ENCODE data around the gene PRR5L. TPM values are rescaled to one million over a fixed set of nuclear protein-coding genes. Genes with fewer than 3 reads are reported as not detected.
A peak's percentile ranks its signal among the peaks of the same experiment; 100 is the strongest.

PRR5L gene
- total and polyA plus RNA-seq, 2 donors (not counting 1 experiment from before 2014, with no cell fraction given): 4.0 to 5.9 TPM

DNA sequence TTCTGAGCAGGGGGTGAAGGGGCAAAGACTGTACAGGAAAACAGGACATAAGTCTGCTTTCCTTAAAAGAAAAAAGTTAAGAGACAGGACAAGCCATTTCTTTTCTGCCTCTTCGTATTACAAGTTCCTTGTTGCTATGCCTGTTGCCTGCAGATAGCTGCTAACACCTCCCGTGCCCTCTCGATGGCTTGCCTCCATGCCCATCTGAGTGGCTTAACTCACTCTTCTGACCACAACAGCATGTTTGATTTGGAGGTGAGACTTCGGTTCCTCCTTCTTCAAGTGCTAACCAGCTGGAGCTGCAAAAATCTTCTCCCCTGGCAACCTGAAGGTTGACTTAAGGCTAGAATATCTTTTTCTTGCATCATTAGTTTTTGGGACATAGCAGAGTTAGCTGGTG lies 103.1 kb downstream of the PRR5L start:
- Histone ChIP-seq H3K79me2 (ENCODE audit: control insufficient read depth, insufficient read depth, low read length) (peaks cover 22% of the 10 kb centered on the region), H3K9me3 (ENCODE audit: control extremely low read depth in 1 of 3, control insufficient read depth in 2 of 3, insufficient read depth in 1 of 3, low read length in 2 of 3) (no peaks in the 10 kb centered on the region), H3K27ac (ENCODE audit: low read length in 2 of 2) (no peak overlapping the region), H2AFZ (ENCODE audit: insufficient read depth, low read depth, low read length, poor library complexity, severe bottlenecking) (peak overlapping the region; percentile 37), H3K4me2 (replicated peaks; ENCODE audit: low read depth, low read length, poor library complexity, severe bottlenecking) (peak overlapping the region; percentile 9), H3K4me3 (ENCODE audit: control extremely low read depth in 1 of 5, extremely low read depth in 1 of 5, insufficient read depth in 1 of 5, low read depth in 2 of 5, low read length in 4 of 5) (no peak overlapping the region), H3K27me3 (replicated peaks in 1 of 4; ENCODE audit: control extremely low read depth in 1 of 4, control insufficient read depth in 3 of 4, insufficient read depth in 4 of 4, low read length in 3 of 4) (no peaks in the 10 kb centered on the region), H3K36me3 (replicated peaks in 1 of 2; ENCODE audit: control extremely low read depth in 1 of 2, control insufficient read depth in 1 of 2, extremely low read depth in 1 of 2, insufficient read depth in 2 of 2, low read length in 1 of 2) (no peaks in the 10 kb centered on the region), H3K4me1 (ENCODE audit: control insufficient read depth in 2 of 2, insufficient read depth in 2 of 2, low read length in 2 of 2) (peaks cover 33 to 35% of the 10 kb centered on the region in 2 donors), H4K20me1 (ENCODE audit: control insufficient read depth, insufficient read depth, low read length, poor library complexity, severe bottlenecking) (no peaks in the 10 kb centered on the region), H3K9ac (ENCODE audit: low read length) (no peak overlapping the region)
- no peak overlapping the region for H3K27ac Mint-ChIP-seq
- intact Hi-C loops (cut with micrococcal nuclease): no loop called here
- no peak for DNase-seq
- no peak overlapping the region for H3K4me3 Mint-ChIP-seq
- POLR2A ChIA-PET: no interaction called here
- 50% methylated on average over 1 of the region's 4 CpGs for WGBS (ENCODE audit: insufficient coverage)
- CTCF ChIA-PET: no interaction called here
- H3K27me3 Mint-ChIP-seq: no peaks in the 10 kb centered on the region
- H3K9me3 Mint-ChIP-seq (ENCODE audit: insufficient read depth): no peaks in the 10 kb centered on the region
- H3K4me1 Mint-ChIP-seq: peaks cover 33% of the 10 kb centered on the region
- TF ChIP-seq, protein P1, sequence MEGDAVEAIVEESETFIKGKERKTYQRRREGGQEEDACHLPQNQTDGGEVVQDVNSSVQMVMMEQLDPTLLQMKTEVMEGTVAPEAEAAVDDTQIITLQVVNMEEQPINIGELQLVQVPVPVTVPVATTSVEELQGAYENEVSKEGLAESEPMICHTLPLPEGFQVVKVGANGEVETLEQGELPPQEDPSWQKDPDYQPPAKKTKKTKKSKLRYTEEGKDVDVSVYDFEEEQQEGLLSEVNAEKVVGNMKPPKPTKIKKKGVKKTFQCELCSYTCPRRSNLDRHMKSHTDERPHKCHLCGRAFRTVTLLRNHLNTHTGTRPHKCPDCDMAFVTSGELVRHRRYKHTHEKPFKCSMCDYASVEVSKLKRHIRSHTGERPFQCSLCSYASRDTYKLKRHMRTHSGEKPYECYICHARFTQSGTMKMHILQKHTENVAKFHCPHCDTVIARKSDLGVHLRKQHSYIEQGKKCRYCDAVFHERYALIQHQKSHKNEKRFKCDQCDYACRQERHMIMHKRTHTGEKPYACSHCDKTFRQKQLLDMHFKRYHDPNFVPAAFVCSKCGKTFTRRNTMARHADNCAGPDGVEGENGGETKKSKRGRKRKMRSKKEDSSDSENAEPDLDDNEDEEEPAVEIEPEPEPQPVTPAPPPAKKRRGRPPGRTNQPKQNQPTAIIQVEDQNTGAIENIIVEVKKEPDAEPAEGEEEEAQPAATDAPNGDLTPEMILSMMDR (IDR thresholded peaks at IDR 0.05): no peak
- TF ChIP-seq EZH2 (IDR thresholded peaks at IDR 0.05; ENCODE audit: borderline replicate concordance, insufficient read depth, low read depth, low read length, poor library complexity, severe bottlenecking): no peak
- ATAC-seq (ENCODE audit: low read depth): no peak

DNA sequence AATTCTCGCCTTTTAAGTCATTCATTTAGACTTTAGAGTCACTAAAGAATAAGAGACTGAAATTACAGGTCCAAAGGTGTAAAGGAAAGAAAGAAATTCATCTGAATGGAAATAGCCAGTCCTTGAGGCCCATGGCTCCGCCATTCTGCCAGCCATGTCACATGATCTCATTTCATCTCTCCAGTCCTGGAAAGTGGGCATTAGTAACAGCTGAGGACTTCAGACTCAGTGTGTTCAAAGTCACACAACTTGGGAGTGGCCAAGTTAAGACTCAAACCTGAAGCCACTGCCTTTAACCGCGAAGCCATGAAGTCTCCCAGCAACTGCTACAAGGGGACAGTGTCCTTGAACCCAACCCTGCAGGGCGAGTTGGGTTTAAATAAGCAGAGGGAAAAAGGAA lies 103.7 kb downstream of the PRR5L start:
- Mint-ChIP-seq H3K27me3 (no peaks in the 10 kb centered on the region), H3K9me3 (ENCODE audit: insufficient read depth) (no peaks in the 10 kb centered on the region), H3K27ac (no peak overlapping the region), H3K4me3 (peak overlapping the region; percentile 73), H3K4me1 (peaks cover 31% of the 10 kb centered on the region)
- Histone ChIP-seq H3K4me3 (ENCODE audit: control extremely low read depth in 1 of 5, extremely low read depth in 1 of 5, insufficient read depth in 1 of 5, low read depth in 2 of 5, low read length in 4 of 5) (no peak overlapping the region), H3K27me3 (replicated peaks in 1 of 4; ENCODE audit: control extremely low read depth in 1 of 4, control insufficient read depth in 3 of 4, insufficient read depth in 4 of 4, low read length in 3 of 4) (no peaks in the 10 kb centered on the region), H3K4me2 (replicated peaks; ENCODE audit: low read depth, low read length, poor library complexity, severe bottlenecking) (peak overlapping the region; percentile 66), H3K27ac (ENCODE audit: low read length in 2 of 2) (peak overlapping the region in 1 of 2 donors; percentile 68), H4K20me1 (ENCODE audit: control insufficient read depth, insufficient read depth, low read length, poor library complexity, severe bottlenecking) (no peaks in the 10 kb centered on the region), H2AFZ (ENCODE audit: insufficient read depth, low read depth, low read length, poor library complexity, severe bottlenecking) (no peak overlapping the region), H3K79me2 (ENCODE audit: control insufficient read depth, insufficient read depth, low read length) (peaks cover 22% of the 10 kb centered on the region), H3K9me3 (ENCODE audit: control extremely low read depth in 1 of 3, control insufficient read depth in 2 of 3, insufficient read depth in 1 of 3, low read length in 2 of 3) (no peaks in the 10 kb centered on the region), H3K9ac (ENCODE audit: low read length) (no peak overlapping the region), H3K4me1 (ENCODE audit: control insufficient read depth in 2 of 2, insufficient read depth in 2 of 2, low read length in 2 of 2) (peaks cover 31 to 35% of the 10 kb centered on the region in 2 donors), H3K36me3 (replicated peaks in 1 of 2; ENCODE audit: control extremely low read depth in 1 of 2, control insufficient read depth in 1 of 2, extremely low read depth in 1 of 2, insufficient read depth in 2 of 2, low read length in 1 of 2) (no peaks in the 10 kb centered on the region)
- intact Hi-C loops (cut with micrococcal nuclease): no loop called here
- 96% methylated on average over 4 of the region's 5 CpGs for WGBS (ENCODE audit: insufficient coverage)
- no peak for ATAC-seq (ENCODE audit: low read depth)
- no peak for DNase-seq
- TF ChIP-seq, protein P1 (IDR thresholded peaks at IDR 0.05): no peak
- TF ChIP-seq EZH2 (IDR thresholded peaks at IDR 0.05; ENCODE audit: borderline replicate concordance, insufficient read depth, low read depth, low read length, poor library complexity, severe bottlenecking): no peak
- CTCF ChIA-PET: interaction anchor here (1.6 kb wide), 1 partner anchor 10 kb away, joined by 6 read pairs; no protein-coding TSS in a partner anchor
- POLR2A ChIA-PET: no interaction called here
